ENCODE results near the gene TBC1D5.

TBC1D5 gene

DNA sequence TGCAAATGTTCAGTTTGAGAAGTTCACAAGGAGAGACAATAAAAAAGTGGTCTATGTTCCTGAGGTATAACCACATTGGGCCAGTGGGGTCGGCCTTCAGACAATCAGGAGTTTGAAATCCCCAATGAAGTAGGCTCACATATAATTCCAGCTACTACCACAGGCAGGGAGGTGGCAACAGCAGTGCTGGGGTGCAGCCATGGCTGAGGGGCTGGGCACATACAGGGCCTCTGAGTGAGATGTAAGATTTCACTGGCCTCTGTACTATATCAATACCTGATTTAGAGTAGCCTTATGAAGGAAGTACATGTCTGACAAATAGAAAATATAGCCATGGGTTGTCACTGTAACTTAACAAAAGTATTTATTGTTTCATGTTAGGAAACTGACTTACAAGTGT is 402.2 kb downstream of the TBC1D5 start:
- Histone ChIP-seq H3K9me3 (ENCODE audit: control insufficient read depth in 1 of 2, low read length in 2 of 2) (no peaks in the 10 kb centered on the region), H3K27ac (ENCODE audit: low read length) (no peak overlapping the region), H3K27me3 (ENCODE audit: low read depth, low read length) (no peaks in the 10 kb centered on the region), H3K36me3 (ENCODE audit: control insufficient read depth in 1 of 2, insufficient read depth in 2 of 2, low read length in 2 of 2) (no peaks in the 10 kb centered on the region), H3K4me1 (ENCODE audit: control insufficient read depth in 1 of 2, insufficient read depth in 2 of 2, low read length in 2 of 2) (peaks cover 0 to 6% of the 10 kb centered on the region in 2 donors), H3K4me3 (ENCODE audit: low read depth in 1 of 2, low read length in 2 of 2) (no peak overlapping the region)

DNA sequence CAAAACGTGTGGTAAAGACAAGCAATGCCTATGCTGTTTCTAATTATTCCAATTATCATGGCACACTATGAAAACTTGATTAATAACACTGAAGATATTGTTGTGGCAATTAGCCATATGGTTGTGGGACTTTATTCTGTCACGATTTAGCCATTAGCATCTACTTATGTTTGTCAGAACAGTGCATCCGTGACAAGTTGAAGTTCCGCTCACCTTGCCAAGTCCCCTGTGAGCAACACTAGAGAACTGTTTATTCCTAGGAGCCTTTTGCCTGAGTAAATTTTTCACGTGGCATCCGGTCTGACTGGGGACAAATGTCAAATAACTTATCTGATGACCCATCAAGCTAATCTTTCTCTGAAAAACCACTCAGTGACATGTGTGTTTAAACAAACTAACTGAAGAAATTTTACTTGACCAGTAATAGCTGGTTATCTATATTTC is 403.3 kb downstream of the TBC1D5 start:
- H3K27me3 ChIP-seq (ENCODE audit: low read depth, low read length), result no peaks in the 10 kb centered on the region
- H3K9me3 ChIP-seq (ENCODE audit: control insufficient read depth in 1 of 2, low read length in 2 of 2), result no peaks in the 10 kb centered on the region

DNA sequence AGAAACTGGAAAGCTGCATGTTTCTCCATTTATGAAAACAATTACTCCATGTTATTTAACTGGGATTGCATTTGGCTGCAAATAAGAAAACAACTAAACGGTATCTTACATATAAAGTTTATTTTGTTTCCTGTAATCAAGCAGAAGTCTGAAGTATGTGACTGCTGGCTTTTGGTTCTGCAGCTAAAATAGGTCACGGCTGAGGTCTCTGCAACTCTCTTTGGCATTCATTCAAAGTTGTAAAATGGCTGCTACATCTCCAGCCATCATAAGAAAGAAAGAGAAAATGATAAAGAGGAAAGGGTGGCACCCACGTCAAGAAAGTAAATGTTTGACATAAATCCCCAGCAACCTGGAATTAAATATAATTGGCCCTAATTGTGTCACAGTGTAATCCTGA is 406.1 kb downstream of the TBC1D5 start:
- H3K9me3 ChIP-seq (ENCODE audit: control insufficient read depth in 1 of 2, low read length in 2 of 2), result no peaks in the 10 kb centered on the region
- no peaks in the 10 kb centered on the region for H3K36me3 ChIP-seq (ENCODE audit: control insufficient read depth in 1 of 2, insufficient read depth in 2 of 2, low read length in 2 of 2)
- H3K4me1 ChIP-seq (ENCODE audit: control insufficient read depth in 1 of 2, insufficient read depth in 2 of 2, low read length in 2 of 2), result peaks cover 0 to 6% of the 10 kb centered on the region in 2 donors
- no peaks in the 10 kb centered on the region for H3K27me3 ChIP-seq (ENCODE audit: low read depth, low read length)
- H3K27ac ChIP-seq (ENCODE audit: low read length), result no peak overlapping the region
- H3K4me3 ChIP-seq (ENCODE audit: low read depth in 1 of 2, low read length in 2 of 2), result no peak overlapping the region

More for the DNA sequence above, 403.3 kb downstream of the TBC1D5 start:
- Histone ChIP-seq H3K4me1 (ENCODE audit: control insufficient read depth in 1 of 2, insufficient read depth in 2 of 2, low read length in 2 of 2) (peaks cover 0 to 6% of the 10 kb centered on the region in 2 donors), H3K36me3 (ENCODE audit: control insufficient read depth in 1 of 2, insufficient read depth in 2 of 2, low read length in 2 of 2) (no peaks in the 10 kb centered on the region), H3K27ac (ENCODE audit: low read length) (no peak overlapping the region), H3K4me3 (ENCODE audit: low read depth in 1 of 2, low read length in 2 of 2) (no peak overlapping the region)

DNA sequence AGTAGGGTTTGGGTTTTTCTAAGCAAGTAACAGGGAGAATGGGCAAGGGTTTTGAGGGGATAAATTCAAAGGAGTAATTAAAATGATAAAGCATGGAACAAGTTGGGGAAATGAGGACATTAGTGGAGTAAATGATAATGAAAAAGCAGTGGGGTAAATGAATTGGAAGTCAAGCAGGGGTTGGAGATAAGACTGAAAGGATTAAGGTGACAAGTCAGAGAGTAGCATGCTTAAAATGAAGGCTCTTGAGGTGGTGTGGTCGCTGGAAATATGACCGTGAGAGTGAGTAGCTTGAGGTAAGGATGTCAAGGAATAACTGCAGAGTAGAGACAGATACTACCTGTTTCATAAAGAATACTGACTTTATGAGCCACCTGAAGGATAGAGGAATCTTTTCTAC is 408.5 kb downstream of the TBC1D5 start:
- Histone ChIP-seq H3K27me3 (ENCODE audit: low read depth, low read length) (no peaks in the 10 kb centered on the region), H3K9me3 (ENCODE audit: control insufficient read depth in 1 of 2, low read length in 2 of 2) (no peaks in the 10 kb centered on the region), H3K4me3 (ENCODE audit: low read depth in 1 of 2, low read length in 2 of 2) (no peak overlapping the region), H3K27ac (ENCODE audit: low read length) (no peak overlapping the region), H3K4me1 (ENCODE audit: control insufficient read depth in 1 of 2, insufficient read depth in 2 of 2, low read length in 2 of 2) (peaks cover 0 to 6% of the 10 kb centered on the region in 2 donors), H3K36me3 (ENCODE audit: control insufficient read depth in 1 of 2, insufficient read depth in 2 of 2, low read length in 2 of 2) (no peaks in the 10 kb centered on the region)

DNA sequence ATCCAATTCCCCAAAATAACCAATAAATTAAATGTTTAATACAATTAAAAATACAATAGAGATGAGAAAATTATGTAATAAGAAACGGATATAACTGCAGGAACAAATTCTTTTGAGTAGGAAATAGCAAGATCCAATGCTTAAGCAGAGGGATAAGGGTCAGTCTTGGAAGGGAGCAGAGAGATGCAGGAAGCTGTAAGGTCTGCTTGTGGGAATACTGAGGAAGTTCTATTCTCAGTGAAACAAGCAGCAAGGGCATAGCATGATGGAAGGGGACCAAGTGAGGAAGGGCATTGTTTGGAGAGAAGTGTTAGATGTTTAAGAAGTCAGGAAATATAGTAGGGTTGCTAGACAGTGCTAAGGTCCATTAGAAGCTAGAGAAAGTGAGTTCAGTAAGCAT is 409.0 kb downstream of the TBC1D5 start:
- H3K4me1 ChIP-seq (ENCODE audit: control insufficient read depth in 1 of 2, insufficient read depth in 2 of 2, low read length in 2 of 2), result peaks cover 0 to 6% of the 10 kb centered on the region in 2 donors
- peaks cover 0 to 4% of the 10 kb centered on the region in 2 donors for H3K36me3 ChIP-seq (ENCODE audit: control insufficient read depth in 1 of 2, insufficient read depth in 2 of 2, low read length in 2 of 2)
- H3K9me3 ChIP-seq (ENCODE audit: control insufficient read depth in 1 of 2, low read length in 2 of 2), result no peaks in the 10 kb centered on the region
- H3K27me3 ChIP-seq (ENCODE audit: low read depth, low read length), result no peaks in the 10 kb centered on the region
- no peak overlapping the region for H3K4me3 ChIP-seq (ENCODE audit: low read depth in 1 of 2, low read length in 2 of 2)
- H3K27ac ChIP-seq (ENCODE audit: low read length), result no peak overlapping the region

DNA sequence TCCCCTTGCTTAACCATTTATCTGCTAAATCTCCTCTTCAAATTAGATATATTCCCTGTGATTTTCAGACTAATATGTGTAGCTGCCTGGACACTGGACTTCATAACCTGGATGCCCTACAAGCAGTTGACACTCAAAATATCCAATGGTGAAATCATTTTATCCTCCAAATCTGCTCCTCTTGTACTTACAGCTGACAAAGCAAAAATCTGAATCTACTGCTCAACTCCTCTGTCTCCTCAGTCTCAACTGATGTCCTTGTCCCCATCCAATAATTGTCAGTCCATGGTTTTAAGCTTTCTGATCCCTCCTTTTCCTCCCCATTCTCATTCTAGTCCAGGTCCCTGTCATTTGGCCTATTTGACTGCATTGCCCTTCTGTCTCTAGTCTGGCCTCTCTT is 411.8 kb downstream of the TBC1D5 start:
- H3K4me3 ChIP-seq (ENCODE audit: low read depth in 1 of 2, low read length in 2 of 2), result no peak overlapping the region
- no peaks in the 10 kb centered on the region for H3K27me3 ChIP-seq (ENCODE audit: low read depth, low read length)
- peaks cover 0 to 10% of the 10 kb centered on the region in 2 donors for H3K36me3 ChIP-seq (ENCODE audit: control insufficient read depth in 1 of 2, insufficient read depth in 2 of 2, low read length in 2 of 2)
- no peaks in the 10 kb centered on the region for H3K4me1 ChIP-seq (ENCODE audit: control insufficient read depth in 1 of 2, insufficient read depth in 2 of 2, low read length in 2 of 2)
- no peaks in the 10 kb centered on the region for H3K9me3 ChIP-seq (ENCODE audit: control insufficient read depth in 1 of 2, low read length in 2 of 2)
- no peak overlapping the region for H3K27ac ChIP-seq (ENCODE audit: low read length)

DNA sequence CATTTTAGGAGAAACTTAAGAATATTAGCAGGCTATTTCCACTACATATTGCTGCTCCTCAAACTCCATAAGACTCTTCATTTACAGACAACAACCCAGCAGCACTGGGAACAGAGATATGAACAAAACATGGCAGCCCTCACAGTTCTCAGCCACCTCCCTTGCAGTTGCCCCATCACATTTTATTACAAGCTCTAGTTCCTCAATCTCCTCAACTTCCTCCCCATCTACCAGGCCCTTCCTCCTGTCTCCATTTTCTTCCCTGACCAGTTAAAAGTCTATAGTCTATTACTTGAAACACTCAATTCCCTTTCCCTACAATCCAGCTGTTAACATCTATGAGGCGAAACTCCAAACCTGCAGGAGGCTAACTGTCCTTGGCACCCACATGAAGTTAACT is 412.5 kb downstream of the TBC1D5 start:
- Histone ChIP-seq H3K27me3 (ENCODE audit: low read depth, low read length) (no peaks in the 10 kb centered on the region), H3K36me3 (ENCODE audit: control insufficient read depth in 1 of 2, insufficient read depth in 2 of 2, low read length in 2 of 2) (peaks cover 0 to 10% of the 10 kb centered on the region in 2 donors), H3K9me3 (ENCODE audit: control insufficient read depth in 1 of 2, low read length in 2 of 2) (no peaks in the 10 kb centered on the region), H3K4me1 (ENCODE audit: control insufficient read depth in 1 of 2, insufficient read depth in 2 of 2, low read length in 2 of 2) (no peaks in the 10 kb centered on the region), H3K4me3 (ENCODE audit: low read depth in 1 of 2, low read length in 2 of 2) (no peak overlapping the region), H3K27ac (ENCODE audit: low read length) (no peak overlapping the region)

DNA sequence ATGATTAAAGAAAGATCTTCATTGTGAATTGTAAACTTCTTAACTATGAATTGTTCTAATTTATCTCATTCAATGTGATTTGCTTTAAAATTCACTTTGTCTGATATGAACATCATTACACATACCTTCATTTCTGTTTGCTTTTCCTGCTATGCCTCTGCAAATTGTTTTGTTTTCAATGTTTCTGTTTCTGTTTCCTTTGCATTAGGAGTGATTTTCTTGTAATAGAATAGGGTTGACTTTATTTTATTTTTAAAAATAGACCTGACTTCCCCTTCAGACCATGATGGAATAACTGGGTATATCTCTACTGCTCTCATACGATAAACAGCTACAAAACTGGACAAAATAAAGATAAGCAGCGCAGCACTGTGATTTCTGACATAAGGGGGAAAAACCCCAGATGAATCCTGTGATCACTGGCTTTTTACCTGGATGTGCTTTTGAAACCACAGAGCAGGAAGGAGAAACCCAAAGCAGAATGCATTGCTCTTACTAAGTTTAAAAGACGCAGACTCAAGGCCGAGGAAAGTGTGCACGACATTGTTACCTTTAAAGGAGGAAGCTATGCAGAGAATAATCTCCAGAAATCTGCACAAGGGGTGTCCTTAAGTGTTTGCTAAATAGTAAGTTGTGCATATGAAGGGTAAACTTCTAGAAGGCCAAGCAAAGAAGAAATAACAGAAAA is 420.2 kb downstream of the TBC1D5 start:
- peaks cover 0 to under 1% of the 10 kb centered on the region in 2 donors for H3K36me3 ChIP-seq (ENCODE audit: control insufficient read depth in 1 of 2, insufficient read depth in 2 of 2, low read length in 2 of 2)
- no peak overlapping the region for H3K4me3 ChIP-seq (ENCODE audit: low read depth in 1 of 2, low read length in 2 of 2)
- H3K27ac ChIP-seq (ENCODE audit: low read length), result no peak overlapping the region
- H3K9me3 ChIP-seq (ENCODE audit: control insufficient read depth in 1 of 2, low read length in 2 of 2), result no peaks in the 10 kb centered on the region
- no peaks in the 10 kb centered on the region for H3K27me3 ChIP-seq (ENCODE audit: low read depth, low read length)
- peaks cover 0 to 4% of the 10 kb centered on the region in 2 donors for H3K4me1 ChIP-seq (ENCODE audit: control insufficient read depth in 1 of 2, insufficient read depth in 2 of 2, low read length in 2 of 2)

DNA sequence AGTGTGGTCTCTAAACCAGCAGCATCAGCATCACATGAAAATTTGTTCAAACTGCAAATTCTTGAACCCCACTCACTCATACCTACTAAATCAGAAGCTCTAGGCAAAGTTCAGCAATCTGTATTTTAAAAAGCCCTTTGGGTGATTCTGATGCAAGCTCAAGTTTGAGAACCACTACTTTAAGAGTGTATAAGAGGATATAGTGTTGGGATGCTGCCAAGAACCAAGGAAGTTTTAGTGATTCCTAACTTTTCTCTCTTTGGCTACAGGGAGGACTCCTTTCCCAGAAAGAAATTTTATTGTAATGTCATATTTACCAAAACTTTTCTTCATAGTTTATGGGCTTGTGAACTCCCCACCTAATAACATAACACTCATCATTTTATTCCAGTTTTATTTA is 422.2 kb downstream of the TBC1D5 start:
- Histone ChIP-seq H3K27ac (ENCODE audit: low read length) (no peak overlapping the region), H3K4me1 (ENCODE audit: control insufficient read depth in 1 of 2, insufficient read depth in 2 of 2, low read length in 2 of 2) (peaks cover 0 to 4% of the 10 kb centered on the region in 2 donors), H3K36me3 (ENCODE audit: control insufficient read depth in 1 of 2, insufficient read depth in 2 of 2, low read length in 2 of 2) (no peaks in the 10 kb centered on the region), H3K4me3 (ENCODE audit: low read depth in 1 of 2, low read length in 2 of 2) (no peak overlapping the region), H3K9me3 (ENCODE audit: control insufficient read depth in 1 of 2, low read length in 2 of 2) (no peaks in the 10 kb centered on the region), H3K27me3 (ENCODE audit: low read depth, low read length) (no peaks in the 10 kb centered on the region)

DNA sequence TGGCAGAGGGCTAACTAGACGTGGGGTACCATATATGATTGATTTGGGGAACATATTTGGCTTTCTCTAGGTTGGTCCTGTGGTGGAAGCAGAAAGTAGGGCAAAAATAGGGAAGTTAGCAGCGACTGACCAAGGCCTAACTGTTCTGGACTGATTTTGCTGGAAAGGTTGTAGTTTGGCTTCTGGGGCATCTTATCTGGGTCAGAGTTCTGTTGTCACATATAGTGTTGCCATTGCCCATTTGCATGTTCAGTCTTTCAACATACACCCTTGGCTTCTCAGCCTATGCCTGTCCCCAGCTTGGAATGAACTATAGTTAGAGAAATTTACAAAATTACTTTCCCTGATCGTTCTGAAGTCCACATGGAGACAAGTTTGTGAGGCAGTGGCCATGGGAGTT is 426.5 kb downstream of the TBC1D5 start:
- Histone ChIP-seq H3K9me3 (ENCODE audit: control insufficient read depth in 1 of 2, low read length in 2 of 2) (no peaks in the 10 kb centered on the region), H3K27me3 (ENCODE audit: low read depth, low read length) (no peaks in the 10 kb centered on the region), H3K4me3 (ENCODE audit: low read depth in 1 of 2, low read length in 2 of 2) (no peak overlapping the region), H3K36me3 (ENCODE audit: control insufficient read depth in 1 of 2, insufficient read depth in 2 of 2, low read length in 2 of 2) (no peaks in the 10 kb centered on the region), H3K27ac (ENCODE audit: low read length) (no peak overlapping the region), H3K4me1 (ENCODE audit: control insufficient read depth in 1 of 2, insufficient read depth in 2 of 2, low read length in 2 of 2) (no peaks in the 10 kb centered on the region)

DNA sequence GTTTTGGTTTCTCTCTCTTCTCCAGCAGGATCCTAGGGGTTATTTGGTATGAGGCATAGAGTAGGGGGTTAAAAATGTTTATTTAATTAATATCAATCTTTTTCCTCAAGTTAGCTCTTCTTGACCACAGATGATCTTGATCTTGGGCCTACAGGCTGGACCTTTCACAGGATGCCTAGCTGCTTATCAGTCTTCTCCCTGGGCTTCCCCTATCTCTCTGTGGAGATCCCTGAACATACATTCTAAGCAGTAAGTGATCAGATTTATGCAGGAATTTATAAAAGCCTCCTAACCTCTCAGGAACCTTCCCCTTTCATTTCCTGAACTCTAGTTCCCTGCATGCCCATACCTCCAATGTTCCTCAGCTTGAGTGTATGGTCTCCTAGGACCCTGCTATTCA is 428.3 kb downstream of the TBC1D5 start:
- H3K27ac ChIP-seq (ENCODE audit: low read length), result no peak overlapping the region
- H3K36me3 ChIP-seq (ENCODE audit: control insufficient read depth in 1 of 2, insufficient read depth in 2 of 2, low read length in 2 of 2), result no peaks in the 10 kb centered on the region
- H3K9me3 ChIP-seq (ENCODE audit: control insufficient read depth in 1 of 2, low read length in 2 of 2), result no peaks in the 10 kb centered on the region
- H3K4me1 ChIP-seq (ENCODE audit: control insufficient read depth in 1 of 2, insufficient read depth in 2 of 2, low read length in 2 of 2), result no peaks in the 10 kb centered on the region
- no peaks in the 10 kb centered on the region for H3K27me3 ChIP-seq (ENCODE audit: low read depth, low read length)
- no peak overlapping the region for H3K4me3 ChIP-seq (ENCODE audit: low read depth in 1 of 2, low read length in 2 of 2)

DNA sequence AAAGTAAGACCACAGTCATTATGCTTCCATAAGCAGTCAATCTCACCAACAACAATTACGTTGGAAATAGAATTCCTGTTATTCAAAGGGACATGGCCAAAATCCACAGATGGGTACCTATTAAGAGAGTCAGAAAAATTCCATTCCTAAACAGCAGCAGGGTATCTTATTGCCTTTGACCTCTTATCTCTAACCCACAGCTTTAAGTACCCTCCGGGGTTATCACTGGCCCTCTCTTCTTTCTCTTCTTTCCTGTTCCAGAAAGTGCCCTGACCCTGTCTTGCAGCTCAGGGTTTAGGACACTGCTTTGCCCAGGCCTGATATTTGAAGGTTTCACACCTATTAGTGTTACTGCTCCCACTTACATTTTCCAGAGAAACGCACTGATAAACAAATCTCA is 428.7 kb downstream of the TBC1D5 start:
- Histone ChIP-seq H3K27me3 (ENCODE audit: low read depth, low read length) (no peaks in the 10 kb centered on the region), H3K4me1 (ENCODE audit: control insufficient read depth in 1 of 2, insufficient read depth in 2 of 2, low read length in 2 of 2) (no peaks in the 10 kb centered on the region), H3K27ac (ENCODE audit: low read length) (no peak overlapping the region), H3K36me3 (ENCODE audit: control insufficient read depth in 1 of 2, insufficient read depth in 2 of 2, low read length in 2 of 2) (no peaks in the 10 kb centered on the region), H3K4me3 (ENCODE audit: low read depth in 1 of 2, low read length in 2 of 2) (no peak overlapping the region), H3K9me3 (ENCODE audit: control insufficient read depth in 1 of 2, low read length in 2 of 2) (no peaks in the 10 kb centered on the region)
